Choroid plexus epithelial cell (primary cell): ENCODE measurements around the gene PIM3.

Experiments
- DNase-seq: peaks from one replicate; pipeline ENCODE4 v3.0.0-alpha.2; 2010; ENCODE audit warnings: low read depth
- H3K4me3 ChIP-seq: 2 replicates; pipeline ENCODE4 v1.5.1; 2011; ENCODE audit warnings: low read depth, mild to moderate bottlenecking, control low read depth, low read length, moderate library complexity
- TF ChIP-seq, protein P1 (sequence below): conservative IDR thresholded peaks from 2 replicates; pipeline ENCODE4 v1.5.1; 2011; ENCODE audit warnings: low read depth, mild to moderate bottlenecking, control low read depth, inconsistent platforms, low read length, moderate library complexity

Gene PIM3

DNA sequence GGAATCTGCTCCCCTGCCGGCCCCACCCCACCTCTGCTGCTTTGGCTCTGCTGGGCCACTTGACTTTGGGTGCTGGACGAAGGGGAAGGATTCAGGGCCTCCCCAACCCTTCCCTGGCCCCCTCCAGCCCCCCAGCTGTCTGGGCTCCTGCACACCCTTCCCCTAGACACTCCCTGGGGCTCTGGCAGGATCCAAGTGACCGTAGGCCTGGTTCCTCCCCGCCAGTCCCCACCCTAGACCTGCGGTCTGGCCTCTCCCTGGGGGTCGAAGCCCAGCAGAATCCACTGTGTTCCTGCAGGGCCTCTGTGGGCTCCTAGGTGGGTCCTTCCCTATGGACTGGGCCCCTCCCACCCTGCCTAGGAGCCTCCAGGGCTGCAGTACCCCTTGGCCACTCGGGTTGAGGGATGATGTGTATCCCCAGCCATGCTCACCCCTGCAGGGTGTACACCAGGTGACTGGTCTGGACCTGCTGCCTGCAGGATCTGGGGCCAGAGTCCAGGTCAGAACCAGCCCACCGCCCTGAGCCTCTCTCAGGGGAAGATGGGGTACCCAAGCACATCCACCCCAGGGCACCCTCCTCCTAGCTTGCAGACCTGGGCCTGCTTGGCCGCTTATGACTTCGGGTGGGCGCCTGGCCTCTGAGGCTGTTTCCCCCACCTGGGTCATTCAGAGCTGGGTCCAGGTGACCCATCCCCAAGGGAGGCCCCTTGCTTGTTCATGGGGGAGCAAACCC lies 5.6 kb downstream of the PIM3 start:
- no peak for DNase-seq
- TF ChIP-seq, protein P1, sequence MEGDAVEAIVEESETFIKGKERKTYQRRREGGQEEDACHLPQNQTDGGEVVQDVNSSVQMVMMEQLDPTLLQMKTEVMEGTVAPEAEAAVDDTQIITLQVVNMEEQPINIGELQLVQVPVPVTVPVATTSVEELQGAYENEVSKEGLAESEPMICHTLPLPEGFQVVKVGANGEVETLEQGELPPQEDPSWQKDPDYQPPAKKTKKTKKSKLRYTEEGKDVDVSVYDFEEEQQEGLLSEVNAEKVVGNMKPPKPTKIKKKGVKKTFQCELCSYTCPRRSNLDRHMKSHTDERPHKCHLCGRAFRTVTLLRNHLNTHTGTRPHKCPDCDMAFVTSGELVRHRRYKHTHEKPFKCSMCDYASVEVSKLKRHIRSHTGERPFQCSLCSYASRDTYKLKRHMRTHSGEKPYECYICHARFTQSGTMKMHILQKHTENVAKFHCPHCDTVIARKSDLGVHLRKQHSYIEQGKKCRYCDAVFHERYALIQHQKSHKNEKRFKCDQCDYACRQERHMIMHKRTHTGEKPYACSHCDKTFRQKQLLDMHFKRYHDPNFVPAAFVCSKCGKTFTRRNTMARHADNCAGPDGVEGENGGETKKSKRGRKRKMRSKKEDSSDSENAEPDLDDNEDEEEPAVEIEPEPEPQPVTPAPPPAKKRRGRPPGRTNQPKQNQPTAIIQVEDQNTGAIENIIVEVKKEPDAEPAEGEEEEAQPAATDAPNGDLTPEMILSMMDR: no peak
- H3K4me3 ChIP-seq: no peak overlapping the region

DNA sequence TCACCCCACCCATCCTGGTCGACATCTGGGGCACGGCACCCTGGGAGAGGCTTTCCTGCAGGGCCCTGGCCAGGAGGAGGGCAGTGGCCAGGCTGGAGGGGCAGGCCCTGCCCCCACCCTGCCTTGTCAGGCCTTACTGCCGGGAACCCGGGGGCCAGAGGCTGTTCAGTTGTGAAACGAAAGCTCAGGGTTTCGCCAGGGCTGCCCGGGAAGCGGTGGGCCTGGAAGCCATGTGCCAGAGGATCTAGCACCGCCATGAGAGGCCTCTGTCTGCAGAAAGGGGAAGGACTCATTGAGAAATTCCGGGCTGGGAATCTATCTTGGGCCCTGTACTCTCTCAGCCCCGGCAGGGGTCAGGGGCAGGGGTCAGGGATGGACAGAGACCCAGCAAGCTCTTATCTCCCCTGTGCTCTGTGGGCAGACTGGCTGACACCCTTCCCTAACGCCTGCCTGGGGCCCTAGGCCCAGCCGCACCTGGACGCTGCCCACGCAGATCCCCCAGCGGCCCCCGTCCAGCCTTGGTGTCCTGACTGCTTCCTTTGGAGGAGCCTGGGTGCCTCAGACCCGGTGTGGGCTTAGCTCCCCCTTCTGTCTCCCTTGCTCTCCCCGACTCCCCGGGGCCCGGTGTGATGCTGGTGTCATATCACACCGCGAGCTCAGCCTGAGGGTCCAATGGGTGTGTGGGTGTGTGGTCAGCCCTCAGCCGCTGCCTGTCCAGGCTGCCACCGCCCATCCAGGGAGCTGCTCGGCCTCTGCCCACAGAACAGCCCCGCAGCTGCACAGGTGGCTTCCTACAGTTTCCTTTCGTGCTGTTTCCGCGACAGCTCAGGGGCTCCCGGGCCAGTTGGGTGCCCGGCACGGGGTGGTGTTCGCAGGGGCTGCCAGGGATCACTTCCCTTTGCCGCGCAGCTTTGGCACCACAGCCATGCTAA lies 6.5 kb downstream of the PIM3 start:
- H3K4me3 ChIP-seq: no peak overlapping the region
- DNase-seq: peak; percentile 53
- TF ChIP-seq, protein P1: peak; percentile 5

GRCh38 chr22:49967706-49968208 lies 7.2 kb downstream of the PIM3 start:
- DNase-seq: no peak
- no peak overlapping the region for H3K4me3 ChIP-seq
- TF ChIP-seq, protein P1: no peak

GRCh38 chr22:49968313-49968830 lies 7.8 kb downstream of the PIM3 start:
- DNase-seq: no peak
- TF ChIP-seq, protein P1: no peak
- H3K4me3 ChIP-seq: no peak overlapping the region

- TF ChIP-seq, protein P1: no peak
- DNase-seq: no peak
- H3K4me3 ChIP-seq: no peak overlapping the region
These were observed 8.5 kb downstream of the PIM3 start for GRCh38 chr22:49968831-49969661.

- no peak for DNase-seq
- TF ChIP-seq, protein P1: no peak
- H3K4me3 ChIP-seq: no peak overlapping the region
These were observed 9.4 kb downstream of the PIM3 start for GRCh38 chr22:49969751-49970527.
